ENCODE results near the gene MAML3. TPM values are rescaled to one million over a fixed set of nuclear protein-coding genes. Genes with fewer than 3 reads are reported as not detected.
A peak's percentile ranks its signal among the peaks of the same experiment; 100 is the strongest.

Gene MAML3
- total RNA-seq, 1 experiment from 2014 or later: 20.8 TPM

DNA sequence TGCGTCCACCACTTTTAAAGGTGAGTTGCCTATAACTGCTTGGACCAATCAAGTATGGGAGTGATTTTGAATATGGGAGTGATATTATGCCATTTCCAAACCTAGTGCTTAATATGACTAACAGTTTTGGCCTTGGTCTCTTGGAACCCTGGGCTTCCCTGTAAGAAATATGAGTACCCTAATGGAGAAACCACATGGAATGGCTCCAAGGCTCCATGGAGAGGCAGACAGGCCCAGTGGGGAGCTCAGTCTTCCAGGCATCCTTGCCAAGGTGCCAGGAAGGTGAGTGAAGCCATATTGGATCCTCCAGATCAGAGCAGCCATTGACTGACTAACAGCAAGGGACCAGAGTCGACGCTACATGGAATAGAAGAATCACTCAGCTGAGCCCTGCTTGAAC is 53.2 kb downstream of the MAML3 start:
- H3K9ac ChIP-seq (ENCODE audit: low read length): peak overlapping the region; percentile 56; the same call in 1 of the 2 replicates
- H4K20me1 ChIP-seq (ENCODE audit: insufficient read depth, low read depth, low read length): no peaks in the 10 kb centered on the region
- peak overlapping the region; percentile 94 for H3K27ac ChIP-seq (ENCODE audit: low read length)
- no peak overlapping the region for H3K4me3 ChIP-seq (ENCODE audit: low read length)
- no peaks in the 10 kb centered on the region for H3K9me2 ChIP-seq (replicated peaks; ENCODE audit: insufficient read depth, low read length)
- DNase-seq: no peak
- peak overlapping the region; percentile 70 for H3K4me2 ChIP-seq (ENCODE audit: low read depth, low read length, poor library complexity, severe bottlenecking)
- no peaks in the 10 kb centered on the region for H3K9me3 ChIP-seq (ENCODE audit: low read length)
- H3K79me2 ChIP-seq (ENCODE audit: low read length): peaks cover 88% of the 10 kb centered on the region
- peaks cover 64% of the 10 kb centered on the region for H3K4me1 ChIP-seq (ENCODE audit: low read length)
- no peaks in the 10 kb centered on the region for H3K27me3 ChIP-seq (ENCODE audit: low read length)
- no peak overlapping the region for H2AFZ ChIP-seq (ENCODE audit: low read length)
- H3K36me3 ChIP-seq (ENCODE audit: insufficient read depth, low read length): no peaks in the 10 kb centered on the region; the same call in 1 of the 2 replicates

DNA sequence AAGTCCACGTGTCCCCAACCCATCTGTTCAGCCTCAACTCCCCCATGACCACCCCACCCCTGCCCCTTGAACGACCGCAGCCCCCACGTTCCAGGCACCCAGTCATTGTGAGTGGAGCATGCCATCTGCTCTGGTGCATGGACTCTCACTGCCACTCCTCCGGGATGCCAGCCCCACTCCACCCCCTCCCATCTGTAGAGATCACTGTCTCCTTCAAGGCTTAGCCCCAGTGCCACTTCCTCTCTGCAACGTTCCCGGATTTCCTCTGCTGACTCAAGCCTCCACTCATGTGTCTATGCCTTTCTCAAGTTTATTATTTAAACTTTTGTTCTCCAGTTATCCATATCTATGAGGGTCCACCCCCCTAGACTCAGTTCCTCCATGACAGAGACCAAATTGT is 54.0 kb downstream of the MAML3 start:
- Histone ChIP-seq H2AFZ (ENCODE audit: low read length) (no peak overlapping the region), H3K9me3 (ENCODE audit: low read length) (no peaks in the 10 kb centered on the region), H3K4me2 (ENCODE audit: low read depth, low read length, poor library complexity, severe bottlenecking) (peak overlapping the region; percentile 70), H3K9me2 (replicated peaks; ENCODE audit: insufficient read depth, low read length) (no peaks in the 10 kb centered on the region), H3K9ac (ENCODE audit: low read length) (peak overlapping the region; percentile 56), H3K36me3 (ENCODE audit: insufficient read depth, low read length) (no peaks in the 10 kb centered on the region; the same call in 1 of the 2 replicates), H3K27me3 (ENCODE audit: low read length) (no peaks in the 10 kb centered on the region), H4K20me1 (ENCODE audit: insufficient read depth, low read depth, low read length) (no peaks in the 10 kb centered on the region), H3K79me2 (ENCODE audit: low read length) (peaks cover 88% of the 10 kb centered on the region), H3K4me3 (ENCODE audit: low read length) (peak overlapping the region; percentile 41; the same call in 1 of the 2 replicates), H3K27ac (ENCODE audit: low read length) (peak overlapping the region; percentile 94), H3K4me1 (ENCODE audit: low read length) (peaks cover 72% of the 10 kb centered on the region)
- no peak for DNase-seq

DNA sequence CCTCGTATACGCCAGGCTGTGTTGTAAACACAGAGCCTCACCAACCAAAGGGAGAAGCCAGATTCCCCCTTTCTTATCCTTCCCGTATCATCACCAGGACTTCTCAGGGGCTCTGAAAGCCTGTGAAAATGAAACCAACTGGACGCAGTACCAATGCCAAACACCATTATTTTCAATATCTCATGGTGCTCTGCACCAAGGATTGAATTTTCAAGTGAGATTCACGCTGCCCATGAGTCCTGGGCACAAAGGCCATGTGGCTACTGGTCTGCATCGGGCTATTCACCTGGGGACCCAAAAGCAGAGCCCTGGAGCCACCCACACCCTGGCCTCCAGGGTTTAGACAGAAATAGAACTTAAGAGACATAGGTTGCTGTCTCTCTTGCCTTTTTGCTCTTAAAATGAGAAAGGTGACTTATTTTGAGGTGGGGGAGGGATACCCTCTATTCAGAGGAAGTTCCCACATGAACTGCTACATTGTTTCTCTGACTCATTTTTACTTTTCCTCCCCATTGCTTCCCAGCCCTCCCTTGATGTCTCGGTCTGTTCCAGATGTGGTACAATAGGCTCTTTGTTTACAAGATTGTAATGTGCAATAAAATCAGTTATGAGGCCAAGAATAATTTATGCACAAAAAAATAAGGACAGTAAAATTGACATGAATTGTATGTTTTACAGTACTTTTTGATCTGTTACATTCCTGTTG is 55.4 kb downstream of the MAML3 start:
- Histone ChIP-seq H3K36me3 (ENCODE audit: insufficient read depth, low read length) (no peaks in the 10 kb centered on the region), H3K9me2 (replicated peaks; ENCODE audit: insufficient read depth, low read length) (no peaks in the 10 kb centered on the region), H3K4me1 (ENCODE audit: low read length) (peaks cover 84% of the 10 kb centered on the region), H3K79me2 (ENCODE audit: low read length) (peaks cover 91% of the 10 kb centered on the region), H3K4me2 (ENCODE audit: low read depth, low read length, poor library complexity, severe bottlenecking) (peak overlapping the region; percentile 70), H3K9ac (ENCODE audit: low read length) (peak overlapping the region; percentile 56), H3K9me3 (ENCODE audit: low read length) (no peaks in the 10 kb centered on the region), H3K4me3 (ENCODE audit: low read length) (peak overlapping the region; percentile 41), H3K27me3 (ENCODE audit: low read length) (no peaks in the 10 kb centered on the region), H3K27ac (ENCODE audit: low read length) (peak overlapping the region; percentile 94), H2AFZ (ENCODE audit: low read length) (no peak overlapping the region), H4K20me1 (ENCODE audit: insufficient read depth, low read depth, low read length) (no peaks in the 10 kb centered on the region)
- peak; percentile 63 for DNase-seq

DNA sequence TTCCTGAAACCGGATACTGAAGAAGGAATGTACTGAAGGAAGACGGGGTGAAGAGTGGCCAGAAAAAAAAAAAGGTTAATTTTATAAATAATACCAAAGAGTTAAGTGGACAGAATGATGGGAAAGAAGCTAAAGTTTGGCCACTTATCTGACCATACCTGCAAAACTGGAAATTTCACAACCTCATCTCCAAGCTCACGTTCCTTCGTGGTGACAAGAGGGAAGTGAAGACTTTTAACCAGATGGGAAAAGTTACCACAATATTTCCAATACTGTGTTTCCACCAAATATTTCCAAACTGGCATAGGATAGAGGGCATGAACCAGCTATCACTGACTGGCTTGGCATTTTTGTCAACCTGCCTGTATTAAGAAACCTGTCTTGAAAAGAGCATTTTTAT is 56.4 kb downstream of the MAML3 start:
- H3K4me2 ChIP-seq (ENCODE audit: low read depth, low read length, poor library complexity, severe bottlenecking): peak overlapping the region; percentile 70

DNA sequence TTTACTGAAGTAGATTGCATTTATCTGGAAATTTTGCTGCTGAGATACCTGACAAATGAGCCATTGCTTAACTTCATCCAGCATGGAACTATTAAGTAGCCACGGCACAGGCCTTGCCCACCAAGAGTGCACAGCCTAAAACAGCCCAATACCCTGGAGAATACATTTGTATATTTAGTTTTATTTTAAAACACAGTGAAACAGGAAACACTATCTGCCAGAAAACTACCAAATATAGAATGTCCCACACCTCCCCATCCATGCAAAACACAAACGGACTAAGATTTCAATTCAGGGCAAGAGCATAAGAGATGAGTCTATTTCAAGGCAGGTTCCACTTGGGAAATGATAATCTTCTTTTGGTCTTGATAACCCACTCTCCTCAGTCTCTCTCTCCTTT is 57.1 kb downstream of the MAML3 start:
- H3K9ac ChIP-seq (ENCODE audit: low read length): peak overlapping the region; percentile 56
- peaks cover 81% of the 10 kb centered on the region for H3K4me1 ChIP-seq (ENCODE audit: low read length)
- no peak overlapping the region for H2AFZ ChIP-seq (ENCODE audit: low read length)

More for the DNA sequence above, 56.4 kb downstream of the MAML3 start:
- Histone ChIP-seq H3K4me1 (ENCODE audit: low read length) (peaks cover 84% of the 10 kb centered on the region), H3K9ac (ENCODE audit: low read length) (peak overlapping the region; percentile 56), H3K27ac (ENCODE audit: low read length) (peak overlapping the region; percentile 94), H4K20me1 (ENCODE audit: insufficient read depth, low read depth, low read length) (no peaks in the 10 kb centered on the region), H3K79me2 (ENCODE audit: low read length) (peaks cover 88% of the 10 kb centered on the region), H3K27me3 (ENCODE audit: low read length) (no peaks in the 10 kb centered on the region), H3K9me3 (ENCODE audit: low read length) (no peaks in the 10 kb centered on the region), H3K36me3 (ENCODE audit: insufficient read depth, low read length) (no peaks in the 10 kb centered on the region), H2AFZ (ENCODE audit: low read length) (no peak overlapping the region), H3K9me2 (replicated peaks; ENCODE audit: insufficient read depth, low read length) (no peaks in the 10 kb centered on the region), H3K4me3 (ENCODE audit: low read length) (peak overlapping the region; percentile 41)
- peak; percentile 58 for DNase-seq

DNA sequence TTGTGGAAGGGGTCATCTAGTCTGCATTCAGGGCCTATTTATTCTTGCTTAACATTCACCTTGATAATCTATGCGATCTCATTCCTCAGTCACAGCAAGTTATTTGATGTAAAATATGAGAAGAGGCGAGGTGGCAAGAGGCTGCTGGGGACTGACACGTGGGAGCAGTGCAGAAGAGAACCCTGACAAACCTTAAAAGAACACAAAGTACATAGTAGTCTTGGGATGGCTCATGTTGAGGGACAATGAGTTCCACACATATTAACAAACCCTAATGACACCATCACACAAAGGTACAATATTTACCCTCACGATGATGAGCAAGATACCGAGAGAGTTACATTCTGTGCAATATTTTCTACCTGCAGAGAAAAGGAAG is 57.5 kb downstream of the MAML3 start:
- Histone ChIP-seq H3K27me3 (ENCODE audit: low read length) (no peaks in the 10 kb centered on the region), H3K9me2 (replicated peaks; ENCODE audit: insufficient read depth, low read length) (no peaks in the 10 kb centered on the region), H4K20me1 (ENCODE audit: insufficient read depth, low read depth, low read length) (no peaks in the 10 kb centered on the region), H3K4me3 (ENCODE audit: low read length) (peak overlapping the region; percentile 41), H3K4me1 (ENCODE audit: low read length) (peaks cover 76% of the 10 kb centered on the region), H3K79me2 (ENCODE audit: low read length) (peaks cover 85% of the 10 kb centered on the region), H3K9ac (ENCODE audit: low read length) (peak overlapping the region; percentile 56), H3K36me3 (ENCODE audit: insufficient read depth, low read length) (no peaks in the 10 kb centered on the region), H3K4me2 (ENCODE audit: low read depth, low read length, poor library complexity, severe bottlenecking) (peak overlapping the region; percentile 70), H2AFZ (ENCODE audit: low read length) (no peak overlapping the region), H3K9me3 (ENCODE audit: low read length) (no peaks in the 10 kb centered on the region), H3K27ac (ENCODE audit: low read length) (peak overlapping the region; percentile 94)
- peak; percentile 65 for DNase-seq

More for the DNA sequence above, 57.1 kb downstream of the MAML3 start:
- H3K79me2 ChIP-seq (ENCODE audit: low read length): peaks cover 86% of the 10 kb centered on the region
- H4K20me1 ChIP-seq (ENCODE audit: insufficient read depth, low read depth, low read length): no peaks in the 10 kb centered on the region
- no peaks in the 10 kb centered on the region for H3K27me3 ChIP-seq (ENCODE audit: low read length)
- peak overlapping the region; percentile 70 for H3K4me2 ChIP-seq (ENCODE audit: low read depth, low read length, poor library complexity, severe bottlenecking)
- no peaks in the 10 kb centered on the region for H3K36me3 ChIP-seq (ENCODE audit: insufficient read depth, low read length)
- no peaks in the 10 kb centered on the region for H3K9me3 ChIP-seq (ENCODE audit: low read length)
- H3K4me3 ChIP-seq (ENCODE audit: low read length): peak overlapping the region; percentile 41
- H3K9me2 ChIP-seq (replicated peaks; ENCODE audit: insufficient read depth, low read length): no peaks in the 10 kb centered on the region
- DNase-seq: peak; percentile 93
- H3K27ac ChIP-seq (ENCODE audit: low read length): peak overlapping the region; percentile 94

DNA sequence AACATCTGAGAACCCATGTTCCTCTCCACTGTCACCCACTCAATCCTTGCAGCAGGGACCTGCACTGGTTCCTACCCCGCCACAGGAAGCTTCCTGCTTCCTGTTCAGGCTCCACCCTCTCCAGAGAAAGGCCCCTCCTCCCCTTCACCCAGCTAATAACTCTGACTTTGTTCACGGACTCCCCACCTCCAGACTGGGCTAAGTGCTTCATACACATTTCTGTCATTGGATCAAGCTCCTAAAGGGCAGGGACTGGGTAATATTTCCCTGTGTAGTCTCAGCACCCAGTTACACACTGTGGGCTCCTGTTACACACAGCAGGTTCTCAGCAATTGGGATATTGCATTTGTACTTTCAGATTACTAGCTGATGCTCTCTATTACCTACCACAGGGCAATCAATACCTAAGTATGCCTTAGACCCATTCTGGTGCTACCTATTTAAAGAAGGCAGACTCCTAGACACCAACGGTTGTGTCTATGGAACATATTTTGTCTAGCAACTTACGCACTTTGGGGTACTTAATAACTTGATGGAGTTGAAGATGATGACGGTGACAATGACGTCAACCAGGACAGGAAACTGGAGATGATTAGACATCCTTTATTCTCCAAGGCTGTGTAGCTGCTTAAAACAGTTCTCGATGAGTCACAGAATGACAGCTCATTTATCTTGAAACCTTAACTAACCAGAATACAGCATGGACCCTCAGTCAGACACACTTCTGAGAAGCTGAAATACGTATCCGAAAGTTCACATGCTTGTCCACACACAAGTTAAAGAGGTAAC is 58.1 kb downstream of the MAML3 start:
- Histone ChIP-seq H3K27ac (ENCODE audit: low read length) (peak overlapping the region; percentile 94), H2AFZ (ENCODE audit: low read length) (peak overlapping the region; percentile 4; the same call in 1 of the 2 replicates), H3K4me2 (ENCODE audit: low read depth, low read length, poor library complexity, severe bottlenecking) (peak overlapping the region; percentile 70), H3K9me2 (replicated peaks; ENCODE audit: insufficient read depth, low read length) (no peaks in the 10 kb centered on the region), H3K4me3 (ENCODE audit: low read length) (peak overlapping the region; percentile 41), H4K20me1 (ENCODE audit: insufficient read depth, low read depth, low read length) (no peaks in the 10 kb centered on the region), H3K27me3 (ENCODE audit: low read length) (no peaks in the 10 kb centered on the region), H3K36me3 (ENCODE audit: insufficient read depth, low read length) (no peaks in the 10 kb centered on the region), H3K79me2 (ENCODE audit: low read length) (peaks cover 83% of the 10 kb centered on the region), H3K9ac (ENCODE audit: low read length) (peak overlapping the region; percentile 56), H3K9me3 (ENCODE audit: low read length) (no peaks in the 10 kb centered on the region), H3K4me1 (ENCODE audit: low read length) (peaks cover 71% of the 10 kb centered on the region)
- peak; percentile 86 for DNase-seq

Measured in Karpas-422 (cell line).